GOT3 (cell line): ENCODE data around the gene DIPK1C.

Experiments used
- DNase-seq: peaks from one replicate; lab custom pipeline; 2025; ENCODE audit warnings: mixed read lengths; lab: John Stamatoyannopoulos, UW

The DIPK1C gene

DNA sequence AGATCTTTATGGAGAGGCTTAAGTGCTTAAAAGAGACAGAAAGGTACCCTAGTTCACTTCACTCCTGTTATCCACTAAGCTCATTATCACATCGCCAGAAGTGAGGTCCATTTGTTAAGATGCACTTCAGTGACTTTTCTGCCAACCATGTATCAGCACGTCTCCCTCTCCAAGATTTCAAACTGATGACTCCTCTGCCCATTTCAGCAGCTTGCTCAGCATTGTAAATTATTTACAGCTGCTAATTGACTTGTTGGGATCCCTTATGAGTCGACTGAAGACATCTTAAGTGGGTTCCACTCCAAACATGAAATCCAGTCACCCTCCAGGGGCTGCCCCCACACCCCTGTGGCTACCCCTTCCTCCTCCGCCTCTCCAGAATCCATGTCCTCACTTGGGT is 37.3 kb downstream of the DIPK1C start:
- DNase-seq, result no peak

- no peak for DNase-seq
Observed at GRCh38 chr18:74418023-74418422, 39.1 kb downstream of the DIPK1C start.

- no peak for DNase-seq
Observed at GRCh38 chr18:74416124-74416523, 41.0 kb downstream of the DIPK1C start.

DNA sequence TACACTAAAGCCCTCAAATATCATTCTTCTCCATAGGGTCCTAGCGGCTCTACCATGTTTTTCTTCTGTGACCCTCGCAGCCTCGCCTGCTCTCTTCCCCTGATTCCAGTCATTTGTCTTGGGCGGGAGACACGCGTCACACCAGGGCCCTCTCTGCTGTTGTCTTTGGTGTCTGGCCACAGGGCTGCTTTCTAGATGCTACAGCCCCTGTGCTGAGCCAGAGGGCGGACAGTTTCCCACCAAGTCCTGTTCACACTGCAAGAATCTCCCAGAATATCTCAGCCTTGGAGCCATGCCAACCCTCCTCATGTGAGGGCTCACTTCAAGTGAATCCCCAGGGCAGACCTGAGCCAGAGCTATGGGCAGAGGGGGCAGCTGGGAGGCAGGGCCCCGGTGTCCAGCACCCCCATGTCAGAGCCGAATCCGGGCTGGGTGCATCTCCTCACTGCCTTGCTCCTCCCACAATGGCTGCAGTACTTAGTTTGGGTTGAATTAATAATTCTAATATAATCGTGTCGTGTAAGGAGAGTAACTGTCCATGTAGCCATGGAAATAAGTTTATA is 42.1 kb downstream of the DIPK1C start:
- DNase-seq, result no peak

- no peak for DNase-seq
Observed at GRCh38 chr18:74413836-74414235, 43.3 kb downstream of the DIPK1C start.

GRCh38 chr18:74412116-74412880 is 44.8 kb downstream of the DIPK1C start:
- no peak for DNase-seq

GRCh38 chr18:74411475-74411874 is 45.6 kb downstream of the DIPK1C start:
- no peak for DNase-seq

DNA sequence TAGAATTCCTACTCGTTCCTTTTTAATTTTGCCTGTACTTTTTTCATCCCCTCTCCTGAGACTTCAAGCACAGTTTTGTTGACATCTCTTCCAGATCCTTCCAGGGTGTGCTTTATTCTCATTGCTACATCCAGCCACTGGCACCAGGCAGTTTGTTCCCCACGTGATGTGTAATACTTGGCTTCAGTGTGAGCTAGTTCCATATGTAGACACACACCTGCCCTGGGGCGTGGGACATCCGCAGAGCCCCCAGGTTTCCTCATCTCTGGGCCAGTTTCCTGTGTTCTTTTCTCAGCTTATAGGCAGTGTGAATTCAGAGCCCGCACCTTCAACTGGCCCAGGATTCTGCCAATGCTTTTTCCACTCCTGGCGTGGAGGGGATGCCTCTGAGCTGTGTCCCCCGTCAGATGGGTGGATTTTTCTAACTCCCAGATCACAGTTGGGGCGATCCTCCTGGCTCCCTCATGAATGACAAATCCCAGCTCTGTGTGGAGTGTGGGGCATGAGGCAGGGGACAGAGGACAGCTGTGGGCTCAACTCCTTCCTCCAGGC is 46.6 kb downstream of the DIPK1C start:
- DNase-seq, result no peak

GRCh38 chr18:74407888-74408287 is 49.2 kb downstream of the DIPK1C start:
- DNase-seq, result no peak

DNA sequence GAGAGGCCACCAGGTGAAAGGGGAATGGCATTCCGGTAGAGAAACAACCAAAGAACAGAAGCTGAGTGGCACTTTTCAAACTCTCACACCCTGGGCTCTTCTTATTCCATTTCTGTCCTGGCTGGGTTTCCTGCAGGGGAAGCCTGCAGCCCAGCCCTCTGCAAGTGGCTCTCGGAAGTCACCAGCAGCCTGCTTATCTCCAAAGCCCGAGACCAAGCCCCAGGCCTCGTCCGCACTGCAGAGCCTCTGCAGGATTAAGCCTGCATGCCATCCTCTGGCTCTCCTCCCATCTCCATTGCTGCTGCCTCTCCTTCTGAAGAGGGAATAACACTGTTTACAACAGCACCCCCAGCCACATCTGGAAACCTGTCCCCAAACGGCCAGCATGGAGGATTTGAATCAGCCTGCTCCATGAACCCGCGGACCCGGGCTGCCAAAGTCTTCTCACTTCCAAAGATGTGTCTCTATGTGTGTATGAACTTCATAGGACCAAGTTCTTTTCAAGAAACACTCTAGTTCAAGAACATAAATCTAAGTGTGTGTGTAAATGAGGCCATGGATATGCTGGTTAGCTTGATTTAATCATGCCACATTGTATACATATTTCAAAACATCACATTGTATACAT is 54.2 kb downstream of the DIPK1C start:
- no peak for DNase-seq

GRCh38 chr18:74400813-74401212 is 56.3 kb downstream of the DIPK1C start:
- no peak for DNase-seq

- DNase-seq, result no peak
Observed at GRCh38 chr18:74399091-74399887, 57.8 kb downstream of the DIPK1C start.

GRCh38 chr18:74397572-74397971 is 59.5 kb downstream of the DIPK1C start:
- no peak for DNase-seq

- no peak for DNase-seq
Observed at GRCh38 chr18:74396171-74397169, 60.6 kb downstream of the DIPK1C start.

DNA sequence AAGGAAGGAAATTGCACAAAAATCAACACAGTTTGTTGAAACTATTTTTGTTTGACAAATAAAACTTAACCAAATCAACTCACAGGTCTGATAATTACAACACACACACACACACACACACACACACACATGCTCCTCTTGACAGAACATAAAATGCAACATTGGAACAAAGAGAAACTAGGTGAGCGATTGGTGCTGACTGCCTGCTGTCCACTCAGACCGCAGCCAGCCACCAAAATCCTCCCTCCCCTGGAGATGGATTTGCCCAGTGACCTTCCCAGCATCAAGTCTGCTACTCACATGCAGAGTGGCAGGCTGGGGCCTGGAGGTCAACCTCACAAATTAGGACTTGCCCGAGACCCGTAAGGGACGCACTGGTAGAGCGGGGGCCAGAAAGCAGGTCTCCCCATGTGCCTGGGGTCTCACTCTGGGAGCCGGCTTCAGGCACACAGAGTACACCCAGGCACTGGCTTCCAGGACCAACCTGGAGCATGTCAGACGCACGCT is 61.4 kb downstream of the DIPK1C start:
- DNase-seq, result no peak

GRCh38 chr18:74395006-74395405 is 62.1 kb downstream of the DIPK1C start:
- no peak for DNase-seq

DNA sequence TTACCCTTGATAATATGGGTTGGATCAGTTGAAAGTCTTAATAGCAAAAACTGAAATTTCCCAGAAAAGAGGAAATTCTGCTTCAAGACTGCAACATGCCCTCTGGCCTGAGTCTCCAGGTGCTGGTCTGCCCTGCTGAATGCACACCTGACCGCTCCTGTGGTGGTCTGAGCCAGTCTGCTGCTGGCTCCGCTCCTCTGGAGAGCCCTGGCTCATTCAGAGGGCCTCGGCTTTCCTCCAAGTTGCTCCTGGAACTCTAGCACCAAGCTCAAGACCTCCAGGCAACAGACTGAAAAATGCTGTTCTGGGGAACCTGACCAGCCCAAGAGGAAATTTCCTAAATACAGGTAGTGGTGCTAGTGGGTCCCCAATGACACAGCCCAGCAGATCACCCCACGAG is 64.8 kb downstream of the DIPK1C start:
- DNase-seq, result no peak

DNA sequence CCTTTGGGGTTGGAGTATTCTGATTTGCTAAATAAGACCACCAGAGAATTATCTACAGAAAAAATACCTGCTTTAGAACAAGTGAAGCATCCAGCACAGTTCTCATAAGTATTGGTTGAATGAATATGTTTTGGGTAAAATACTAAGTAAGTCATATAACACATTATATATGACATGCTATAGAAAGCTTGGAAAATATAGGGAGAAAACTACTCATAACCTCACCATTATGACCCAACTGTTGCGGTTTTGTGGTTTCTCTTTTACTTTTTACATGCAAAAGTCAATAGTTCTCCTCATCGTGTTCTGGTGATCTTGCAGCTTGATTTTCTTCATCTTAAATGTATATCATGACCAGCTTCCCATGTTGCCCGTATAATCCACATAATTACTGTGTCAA is 66.2 kb downstream of the DIPK1C start:
- no peak for DNase-seq

GRCh38 chr18:74389991-74390390 is 67.1 kb downstream of the DIPK1C start:
- no peak for DNase-seq

- DNase-seq, result no peak
Observed at GRCh38 chr18:74389171-74389927, 67.8 kb downstream of the DIPK1C start.
